A673 (cell line): Measurements from ENCODE around the gene WDR87.

Source experiments
- EZH2 ChIP-seq: fragments of 200-600 bp; sonication (generic); IDR thresholded peaks from 2 replicates; pipeline ENCODE4 v1.6.1; 2017; ENCODE audit warnings: borderline replicate concordance, low read depth, mild to moderate bottlenecking, mixed read lengths, antibody characterized with exemption, low read length; ENCODE audit not compliant: poor library complexity, severe bottlenecking
- TF ChIP-seq, protein P1 (sequence below): fragments of 300-800, 200-600 bp; sonication (generic); conservative IDR thresholded peaks from 2 replicates; pipeline ENCODE4 v1.5.1; 2017; ENCODE audit warnings: low read depth, mild to moderate bottlenecking, antibody characterized with exemption, low read length, moderate library complexity, mixed read lengths

DNA sequence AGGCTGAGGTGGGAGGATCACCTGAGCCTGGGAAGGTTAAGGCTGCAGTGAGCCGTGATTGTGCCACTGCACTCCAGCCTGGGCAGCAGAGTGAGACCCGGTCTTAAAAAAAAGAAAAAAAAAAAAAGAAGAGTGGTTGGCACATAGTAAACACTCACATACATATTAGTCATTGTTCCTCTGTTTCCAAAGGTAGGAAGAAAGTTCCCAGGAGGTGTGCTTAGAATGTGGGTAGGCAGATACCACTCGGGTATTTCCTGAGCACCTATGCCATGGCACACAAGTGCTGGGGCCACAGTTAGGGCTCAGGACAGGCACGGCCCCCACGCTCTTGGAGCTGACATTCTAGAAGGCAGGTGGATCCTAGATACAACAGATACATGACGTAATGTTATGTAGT lies 42.0 kb upstream of the WDR87 start:
- TF ChIP-seq, protein P1, sequence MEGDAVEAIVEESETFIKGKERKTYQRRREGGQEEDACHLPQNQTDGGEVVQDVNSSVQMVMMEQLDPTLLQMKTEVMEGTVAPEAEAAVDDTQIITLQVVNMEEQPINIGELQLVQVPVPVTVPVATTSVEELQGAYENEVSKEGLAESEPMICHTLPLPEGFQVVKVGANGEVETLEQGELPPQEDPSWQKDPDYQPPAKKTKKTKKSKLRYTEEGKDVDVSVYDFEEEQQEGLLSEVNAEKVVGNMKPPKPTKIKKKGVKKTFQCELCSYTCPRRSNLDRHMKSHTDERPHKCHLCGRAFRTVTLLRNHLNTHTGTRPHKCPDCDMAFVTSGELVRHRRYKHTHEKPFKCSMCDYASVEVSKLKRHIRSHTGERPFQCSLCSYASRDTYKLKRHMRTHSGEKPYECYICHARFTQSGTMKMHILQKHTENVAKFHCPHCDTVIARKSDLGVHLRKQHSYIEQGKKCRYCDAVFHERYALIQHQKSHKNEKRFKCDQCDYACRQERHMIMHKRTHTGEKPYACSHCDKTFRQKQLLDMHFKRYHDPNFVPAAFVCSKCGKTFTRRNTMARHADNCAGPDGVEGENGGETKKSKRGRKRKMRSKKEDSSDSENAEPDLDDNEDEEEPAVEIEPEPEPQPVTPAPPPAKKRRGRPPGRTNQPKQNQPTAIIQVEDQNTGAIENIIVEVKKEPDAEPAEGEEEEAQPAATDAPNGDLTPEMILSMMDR, result no peak
- TF ChIP-seq EZH2, result no peak
